Esophagus squamous epithelium (tissue), 5 donors: ENCODE results near the gene BEND3. TPM values are rescaled to one million over a fixed set of nuclear protein-coding genes. Genes with fewer than 3 reads are reported as not detected.

ENCODE experiments used
- DNase-seq: peaks from one replicate; lab custom pipeline; 2025; lab: John Stamatoyannopoulos, UW
- H3K27ac ChIP-seq, 4 donors: fragments of 200-600 bp; sonication (generic); one replicate each; pipeline ENCODE4 v1.5.1; 2016 to 2019; ENCODE audit warnings: mild to moderate bottlenecking in 1 of 4
- H3K27me3 ChIP-seq, 4 donors: fragments of 200-600 bp; sonication (generic); 1 replicate in 3 of 4; 2 replicates in 1 of 4; pipeline versions ENCODE4 v1.5.1 to v1.6.0; 2017 to 2021; ENCODE audit warnings: antibody characterized with exemption in 1 of 4
- H3K36me3 ChIP-seq, 3 donors: fragments of 200-600 bp; sonication (generic); one replicate each; pipeline ENCODE4 v1.5.1; 2016 to 2019
- H3K4me1 ChIP-seq, 3 donors: fragments of 200-600 bp; sonication (generic); one replicate each; pipeline ENCODE4 v1.5.1; 2017 to 2019
- H3K4me3 ChIP-seq, 4 donors: fragments of 200-600 bp; sonication (generic); 1 replicate in 3 of 4; 2 replicates in 1 of 4; pipeline ENCODE4 v1.5.1; 2016 to 2019; ENCODE audit warnings: mild to moderate bottlenecking in 2 of 4, moderate library complexity in 1 of 4
- H3K9me3 ChIP-seq, 3 donors: fragments of 200-600 bp; sonication (generic); one replicate each; pipeline ENCODE4 v1.5.1; 2016 to 2019
- POLR2A ChIP-seq, 4 donors: fragments of 450-650 bp; IDR thresholded peaks; one replicate each; pipeline ENCODE4 v1.6.1; 2017; ENCODE audit warnings: antibody characterized with exemption in 4 of 4, mild to moderate bottlenecking in 4 of 4, moderate library complexity in 3 of 4
- WGBS, 2 donors: methylation state at CpG; one replicate each; pipeline ENCODE4 v1.1.5; 2018; 5-methylcytosine and 5-hydroxymethylcytosine counted together
- intact Hi-C: fragments of 100-400 bp; cut with DNase I; formaldehyde crosslinking; loops from one replicate; pipeline ENCODE4 v1.15.0; 2022
- total RNA-seq, 4 donors: library from RNA; depleted of rRNA; stranded (reverse); fragments of >200 nt; gene quantifications; one replicate each; pipeline ENCODE4 v1.1.0, GENCODE V29; 2016
- TF ChIP-seq, protein P1 (sequence below), 6 experiments: fragments of 450-650 bp in 4 of 6; fragments of 200-600 bp in 2 of 6; sonication (generic) in 2 of 6; IDR thresholded peaks; one replicate each; pipeline ENCODE4 v1.5.1; 2016 to 2019; ENCODE audit warnings: antibody characterized with exemption in 6 of 6, mild to moderate bottlenecking in 4 of 6, moderate library complexity in 4 of 6
- donor health status: DM: yes; HTN: yes; CAD: no.

Gene BEND3
- total RNA-seq, 4 donors from 2014 or later, result 2.0 to 3.6 (median 2.8) TPM

GRCh38 chr6:107124934-107125348, 9.6 kb upstream of the BEND3 start:
- TF ChIP-seq, protein P1, sequence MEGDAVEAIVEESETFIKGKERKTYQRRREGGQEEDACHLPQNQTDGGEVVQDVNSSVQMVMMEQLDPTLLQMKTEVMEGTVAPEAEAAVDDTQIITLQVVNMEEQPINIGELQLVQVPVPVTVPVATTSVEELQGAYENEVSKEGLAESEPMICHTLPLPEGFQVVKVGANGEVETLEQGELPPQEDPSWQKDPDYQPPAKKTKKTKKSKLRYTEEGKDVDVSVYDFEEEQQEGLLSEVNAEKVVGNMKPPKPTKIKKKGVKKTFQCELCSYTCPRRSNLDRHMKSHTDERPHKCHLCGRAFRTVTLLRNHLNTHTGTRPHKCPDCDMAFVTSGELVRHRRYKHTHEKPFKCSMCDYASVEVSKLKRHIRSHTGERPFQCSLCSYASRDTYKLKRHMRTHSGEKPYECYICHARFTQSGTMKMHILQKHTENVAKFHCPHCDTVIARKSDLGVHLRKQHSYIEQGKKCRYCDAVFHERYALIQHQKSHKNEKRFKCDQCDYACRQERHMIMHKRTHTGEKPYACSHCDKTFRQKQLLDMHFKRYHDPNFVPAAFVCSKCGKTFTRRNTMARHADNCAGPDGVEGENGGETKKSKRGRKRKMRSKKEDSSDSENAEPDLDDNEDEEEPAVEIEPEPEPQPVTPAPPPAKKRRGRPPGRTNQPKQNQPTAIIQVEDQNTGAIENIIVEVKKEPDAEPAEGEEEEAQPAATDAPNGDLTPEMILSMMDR (IDR thresholded peaks at IDR 0.05), result no peak
- TF ChIP-seq POLR2A (IDR thresholded peaks at IDR 0.05), result no peak
- 61 to 63% methylated on average over 4 of the region's 4 CpGs for WGBS, 2 donors
- no peaks in the 10 kb centered on the region for H3K36me3 ChIP-seq
- no peaks in the 10 kb centered on the region for H3K4me1 ChIP-seq
- H3K27me3 ChIP-seq, result no peaks in the 10 kb centered on the region
- no peak for DNase-seq
- H3K27ac ChIP-seq, result no peak overlapping the region
- H3K9me3 ChIP-seq, result no peaks in the 10 kb centered on the region
- intact Hi-C loops, result no loop called here
- H3K4me3 ChIP-seq, result no peak overlapping the region

- H3K27me3 ChIP-seq, result peaks cover 0 to 7% (median 0%) of the 10 kb centered on the region in 4 donors
- 91 to 93% methylated on average over 6 of the region's 6 CpGs for WGBS, 2 donors
- no peaks in the 10 kb centered on the region for H3K4me1 ChIP-seq
- intact Hi-C loops, result no loop called here
- no peaks in the 10 kb centered on the region for H3K36me3 ChIP-seq
- no peak overlapping the region for H3K4me3 ChIP-seq
- no peaks in the 10 kb centered on the region for H3K9me3 ChIP-seq
- H3K27ac ChIP-seq, result no peak overlapping the region
- no peak for DNase-seq
- TF ChIP-seq POLR2A (IDR thresholded peaks at IDR 0.05), result no peak
- TF ChIP-seq, protein P1 (IDR thresholded peaks at IDR 0.05), result no peak
Measured at GRCh38 chr6:107123501-107123900, 8.2 kb upstream of the BEND3 start.

GRCh38 chr6:107122748-107123147, 7.4 kb upstream of the BEND3 start:
- Histone ChIP-seq H3K27ac (no peak overlapping the region), H3K36me3 (no peaks in the 10 kb centered on the region), H3K27me3 (peaks cover 0 to 15% (median 0%) of the 10 kb centered on the region in 4 donors), H3K9me3 (no peaks in the 10 kb centered on the region), H3K4me1 (no peaks in the 10 kb centered on the region), H3K4me3 (no peak overlapping the region)
- WGBS, 2 donors, result 78 to 95% methylated on average over 4 of the region's 4 CpGs
- no peak for DNase-seq
- intact Hi-C loops, result no loop called here
- no peak for TF ChIP-seq POLR2A (IDR thresholded peaks at IDR 0.05)
- TF ChIP-seq, protein P1 (IDR thresholded peaks at IDR 0.05), result no peak

- intact Hi-C loops, result no loop called here
- H3K4me3 ChIP-seq, result no peak overlapping the region
- no peaks in the 10 kb centered on the region for H3K4me1 ChIP-seq
- no peaks in the 10 kb centered on the region for H3K9me3 ChIP-seq
- H3K36me3 ChIP-seq, result no peaks in the 10 kb centered on the region
- no peak for TF ChIP-seq POLR2A (IDR thresholded peaks at IDR 0.05)
- TF ChIP-seq, protein P1 (IDR thresholded peaks at IDR 0.05), result no peak
- no peak overlapping the region for H3K27ac ChIP-seq
- H3K27me3 ChIP-seq, result peaks cover 0 to 22% (median 0%) of the 10 kb centered on the region in 4 donors
- no peak for DNase-seq
- 78 to 80% methylated on average over 5 to 8 of the region's 8 CpGs for WGBS, 2 donors
Measured at GRCh38 chr6:107121964-107122495, 6.7 kb upstream of the BEND3 start.

DNA sequence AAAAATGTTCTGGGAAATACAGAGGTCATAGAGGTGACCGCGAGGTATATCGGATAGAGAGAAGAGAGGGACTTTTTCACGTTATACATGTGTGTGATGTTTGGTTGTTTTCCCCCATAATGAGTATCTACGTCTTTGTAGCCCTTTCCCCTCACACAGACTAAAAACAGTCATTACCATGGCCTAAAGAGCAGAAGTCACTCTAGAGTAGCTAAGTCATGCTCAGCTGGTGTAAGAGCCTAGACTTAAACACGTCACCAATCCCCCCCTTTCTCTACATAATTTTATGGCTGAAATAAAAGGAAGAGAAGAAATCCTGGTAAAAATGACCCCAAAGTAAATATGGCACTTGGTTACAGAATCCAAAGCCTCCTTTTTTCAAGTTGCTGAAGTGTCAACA, 6.0 kb upstream of the BEND3 start:
- no peak for DNase-seq
- intact Hi-C loops, result no loop called here
- no peak overlapping the region for H3K27ac ChIP-seq
- H3K27me3 ChIP-seq, result peaks cover 0 to 30% (median 0%) of the 10 kb centered on the region in 4 donors
- 92 to 93% methylated on average over 6 of the region's 6 CpGs for WGBS, 2 donors
- no peaks in the 10 kb centered on the region for H3K9me3 ChIP-seq
- no peak overlapping the region for H3K4me3 ChIP-seq
- peaks cover 0 to 7% (median 5%) of the 10 kb centered on the region in 3 donors for H3K4me1 ChIP-seq
- TF ChIP-seq POLR2A (IDR thresholded peaks at IDR 0.05), result no peak
- no peaks in the 10 kb centered on the region for H3K36me3 ChIP-seq
